Neuronal stem cell (in vitro differentiated cells): ENCODE results near the gene ST8SIA6.
A peak's percentile ranks its signal among the peaks of the same experiment; 100 is the strongest.

Experiments used
- DNase-seq: peaks from one replicate; pipeline ENCODE4 v3.0.0-alpha.2; 2013; ENCODE audit warnings: low spot score
- H2AFZ ChIP-seq: one replicate; pipeline ENCODE4 v1.6.1; 2013; ENCODE audit warnings: mild to moderate bottlenecking, low read length, inconsistent platforms
- H2AK5ac ChIP-seq: 2 replicates; pipeline ENCODE4 v1.6.1; 2013; ENCODE audit warnings: low read depth, mild to moderate bottlenecking, inconsistent platforms, low read length, moderate library complexity, mixed read lengths
- H2BK120ac ChIP-seq: 2 replicates; pipeline ENCODE4 v1.6.1; 2013; ENCODE audit warnings: low read depth, mild to moderate bottlenecking, inconsistent platforms, low read length, moderate library complexity, mixed read lengths
- H2BK12ac ChIP-seq: one replicate; pipeline ENCODE4 v1.6.1; 2013; ENCODE audit warnings: low read length, inconsistent platforms
- H2BK15ac ChIP-seq: 2 replicates; pipeline ENCODE4 v1.6.1; 2013; ENCODE audit warnings: mild to moderate bottlenecking, low read length, inconsistent platforms, mixed read lengths
- H2BK5ac ChIP-seq: one replicate; pipeline ENCODE4 v1.6.1; 2013; ENCODE audit warnings: inconsistent platforms, mild to moderate bottlenecking, low read length, moderate library complexity
- H3K14ac ChIP-seq: one replicate; pipeline ENCODE4 v1.6.1; 2013; ENCODE audit warnings: low read length, inconsistent platforms
- H3K18ac ChIP-seq: 2 replicates; pipeline ENCODE4 v1.6.1; 2013; ENCODE audit warnings: low read length, inconsistent platforms
- H3K23ac ChIP-seq: 2 replicates; pipeline ENCODE4 v1.6.1; 2013; ENCODE audit warnings: low read depth, mild to moderate bottlenecking, mixed read lengths, low read length, inconsistent platforms; ENCODE audit not compliant: poor library complexity
- H3K27ac ChIP-seq: replicated peaks from 3 replicates; pipeline ENCODE4 v1.5.1; 2013; ENCODE audit warnings: low read length, inconsistent platforms
- H3K27me3 ChIP-seq, 3 experiments: 2 replicates each; pipeline ENCODE4 v1.6.1; 2013; ENCODE audit warnings: low read length in 3 of 3, mild to moderate bottlenecking in 2 of 3, inconsistent platforms in 1 of 3, low read depth in 1 of 3, mixed read lengths in 1 of 3, moderate library complexity in 1 of 3; ENCODE audit not compliant: control insufficient read depth in 3 of 3, insufficient read depth in 3 of 3
- H3K36me3 ChIP-seq, 2 donors: replicated peaks in 1 of 2; 2 replicates each; pipeline ENCODE4 v1.6.1; 2013; ENCODE audit warnings: low read length in 2 of 2; ENCODE audit not compliant: control insufficient read depth in 2 of 2, insufficient read depth in 2 of 2
- H3K4ac ChIP-seq: 2 replicates; pipeline ENCODE4 v1.6.1; 2013; ENCODE audit warnings: inconsistent platforms, mild to moderate bottlenecking, low read length, moderate library complexity
- H3K4me1 ChIP-seq, 2 donors: 1 replicate in 1 of 2; 2 replicates in 1 of 2; pipeline ENCODE4 v1.6.1; 2013; ENCODE audit warnings: low read length in 2 of 2, low read depth in 1 of 2; ENCODE audit not compliant: control insufficient read depth in 2 of 2, insufficient read depth in 1 of 2
- H3K4me2 ChIP-seq: one replicate; pipeline ENCODE4 v1.6.1; 2013; ENCODE audit warnings: mild to moderate bottlenecking, low read length, inconsistent platforms; ENCODE audit not compliant: insufficient read depth, poor library complexity, severe bottlenecking
- H3K4me3 ChIP-seq, 2 donors: 2 replicates each; pipeline ENCODE4 v1.5.1; 2013; ENCODE audit warnings: low read length in 2 of 2, mild to moderate bottlenecking in 2 of 2, inconsistent platforms in 1 of 2, moderate library complexity in 1 of 2
- H3K79me1 ChIP-seq: one replicate; pipeline ENCODE4 v1.6.1; 2013; ENCODE audit warnings: low read depth, mild to moderate bottlenecking, inconsistent platforms, low read length, moderate library complexity
- H3K9ac ChIP-seq: one replicate; pipeline ENCODE4 v1.6.1; 2013; ENCODE audit warnings: mild to moderate bottlenecking, low read depth, low read length, inconsistent platforms; ENCODE audit not compliant: poor library complexity
- H3K9me3 ChIP-seq, 2 donors: replicated peaks in 1 of 2; 2 replicates each; pipeline versions ENCODE3 to v1.6.1; 2013; ENCODE audit warnings: low read length in 2 of 2, mild to moderate bottlenecking in 2 of 2, inconsistent platforms in 1 of 2, low read depth in 1 of 2, mixed read lengths in 1 of 2, moderate library complexity in 1 of 2; ENCODE audit not compliant: control insufficient read depth in 2 of 2, insufficient read depth in 1 of 2
- H4K8ac ChIP-seq: one replicate; pipeline ENCODE4 v1.6.1; 2013; ENCODE audit warnings: low read depth, mild to moderate bottlenecking, inconsistent platforms, low read length, moderate library complexity
- H4K91ac ChIP-seq: one replicate; pipeline ENCODE4 v1.6.1; 2013; ENCODE audit warnings: low read length, low read depth, mild to moderate bottlenecking, inconsistent platforms; ENCODE audit not compliant: poor library complexity
- WGBS, 2 donors: extraction: QIAGEN DNeasy Blood & Tissue Kit; methylation state at CpG; one replicate each; pipeline ENCODE4 v1.1.7; 2013; ENCODE audit warnings: missing lambda C conversion rate in 2 of 2, mixed read lengths in 1 of 2; ENCODE audit not compliant: insufficient read length in 2 of 2, insufficient replicate concordance in 1 of 2; ENCODE audit errors: extremely low coverage in 2 of 2; 5-methylcytosine and 5-hydroxymethylcytosine counted together

Gene ST8SIA6

DNA sequence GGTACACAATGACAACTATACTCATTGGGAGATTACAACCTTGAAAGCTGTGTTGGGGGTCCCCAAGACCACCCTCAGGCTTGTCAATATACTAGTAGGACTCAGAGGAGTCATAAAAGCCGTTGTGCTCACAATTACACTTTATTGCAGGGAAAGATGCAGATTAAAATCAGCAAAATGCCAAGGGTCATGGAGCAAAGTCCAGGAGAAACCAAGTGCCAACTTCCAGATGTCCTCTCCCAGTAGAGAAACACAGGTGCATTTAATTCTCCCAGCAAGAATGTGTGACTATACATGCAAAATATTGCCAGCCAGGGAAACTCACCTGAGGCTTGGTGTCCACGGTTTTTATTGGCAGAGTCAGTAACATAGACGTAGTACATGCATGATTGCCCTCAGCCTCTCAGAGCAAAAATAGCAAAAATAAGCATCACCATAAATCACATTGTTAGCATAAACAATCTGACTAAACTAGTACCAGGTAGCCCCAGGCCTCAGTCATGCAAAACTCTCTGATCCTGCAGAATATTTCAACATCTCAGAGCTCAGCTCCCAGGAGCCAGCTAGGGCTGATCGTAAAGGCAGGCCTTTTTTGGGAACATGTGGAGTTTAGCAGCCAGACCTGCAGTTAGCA lies 175.7 kb downstream of the ST8SIA6 start:
- Histone ChIP-seq H3K18ac (no peak overlapping the region), H3K4me2 (no peak overlapping the region), H3K14ac (no peak overlapping the region), H3K4me1 (no peaks in the 10 kb centered on the region), H4K8ac (no peak overlapping the region), H3K4me3 (no peak overlapping the region), H3K9ac (no peak overlapping the region), H4K91ac (no peak overlapping the region), H3K9me3 (peaks cover 8% of the 10 kb centered on the region in 2 donors), H2AK5ac (no peak overlapping the region), H2BK15ac (no peak overlapping the region), H2AFZ (no peak overlapping the region), H3K27me3 (no peaks in the 10 kb centered on the region), H2BK5ac (no peak overlapping the region), H3K36me3 (no peaks in the 10 kb centered on the region), H3K4ac (no peak overlapping the region), H2BK12ac (no peak overlapping the region), H2BK120ac (no peak overlapping the region), H3K27ac (no peak overlapping the region), H3K23ac (no peak overlapping the region), H3K79me1 (no peaks in the 10 kb centered on the region)
- no CpG with 5 or more reads among the region's 4 CpGs for WGBS, 2 donors
- no peak for DNase-seq

DNA sequence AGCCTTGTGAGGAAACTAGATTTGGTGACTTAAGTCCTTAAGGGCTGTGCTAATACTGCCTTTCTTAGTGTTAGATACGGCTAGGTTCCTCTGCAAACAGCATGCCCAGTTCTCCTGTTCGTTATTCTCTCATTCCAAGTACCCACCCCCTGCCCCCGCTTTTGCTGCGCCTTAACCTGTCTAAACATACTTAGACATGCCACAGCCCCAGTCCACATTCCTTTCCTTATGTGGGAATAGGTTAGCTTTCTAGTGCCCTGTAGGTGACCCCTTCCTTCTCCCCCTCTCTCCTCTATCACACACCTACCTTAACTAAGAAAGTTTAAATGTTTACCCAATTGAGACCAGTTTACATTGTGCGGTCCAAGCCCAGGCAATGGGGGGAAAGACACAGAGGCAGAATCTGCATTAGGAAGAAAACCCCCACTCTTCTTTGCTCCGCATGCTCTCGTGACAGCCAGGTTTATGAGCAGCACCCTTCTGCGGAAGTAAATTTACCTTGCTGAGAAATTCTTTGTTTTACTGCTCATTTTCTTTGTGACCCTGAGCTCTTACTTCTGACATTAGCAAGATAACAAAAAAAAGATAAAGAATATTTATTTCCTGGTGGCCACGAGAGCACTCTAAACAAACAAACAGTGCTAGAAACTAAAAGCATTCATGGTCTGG lies 177.5 kb downstream of the ST8SIA6 start:
- no peak overlapping the region for H3K23ac ChIP-seq
- H2BK15ac ChIP-seq, result no peak overlapping the region
- no peak for DNase-seq
- no peak overlapping the region for H4K8ac ChIP-seq
- no peaks in the 10 kb centered on the region for H3K79me1 ChIP-seq
- H3K4me3 ChIP-seq, result no peak overlapping the region
- H2BK5ac ChIP-seq, result no peak overlapping the region
- H3K9ac ChIP-seq, result no peak overlapping the region
- no peaks in the 10 kb centered on the region for H3K4me1 ChIP-seq
- H3K14ac ChIP-seq, result no peak overlapping the region
- no peak overlapping the region for H2BK12ac ChIP-seq
- H3K4me2 ChIP-seq, result no peak overlapping the region
- H2AFZ ChIP-seq, result no peak overlapping the region
- H3K36me3 ChIP-seq, result no peaks in the 10 kb centered on the region
- no peak overlapping the region for H2AK5ac ChIP-seq
- no peak overlapping the region for H3K27ac ChIP-seq
- whole genome bisulfite sequencing, 2 donors, result no CpG with 5 or more reads among the region's 9 CpGs
- H2BK120ac ChIP-seq, result no peak overlapping the region
- H4K91ac ChIP-seq, result no peak overlapping the region
- H3K27me3 ChIP-seq, result no peaks in the 10 kb centered on the region
- H3K4ac ChIP-seq, result no peak overlapping the region
- peaks cover 3 to 4% of the 10 kb centered on the region in 2 donors for H3K9me3 ChIP-seq
- no peak overlapping the region for H3K18ac ChIP-seq

DNA sequence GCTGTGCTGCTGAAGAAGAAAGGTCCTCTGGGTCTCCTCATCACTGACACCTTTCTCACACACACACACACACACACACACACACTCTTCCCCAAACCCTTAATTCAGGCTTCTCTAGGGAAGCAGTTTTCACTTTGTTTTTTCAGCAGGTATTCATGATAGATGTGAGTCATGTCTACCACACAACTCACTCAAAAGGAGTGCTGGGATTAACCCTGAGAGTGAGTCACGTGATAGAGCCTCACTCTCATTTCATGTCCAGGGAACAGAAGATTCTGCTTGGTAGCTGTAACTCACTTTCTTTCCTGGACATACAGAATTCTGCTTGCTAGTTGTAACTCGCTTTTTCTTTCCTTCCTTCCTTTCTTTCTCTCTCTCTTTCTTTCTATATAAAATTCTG lies 181.0 kb downstream of the ST8SIA6 start:
- Histone ChIP-seq H2BK5ac (no peak overlapping the region), H4K91ac (no peak overlapping the region), H3K27ac (no peak overlapping the region), H3K9me3 (peaks cover 2 to 3% of the 10 kb centered on the region in 2 donors), H3K27me3 (peaks cover 0 to 5% (median 0%) of the 10 kb centered on the region in 3 experiments), H2AK5ac (no peak overlapping the region), H3K14ac (no peak overlapping the region), H2BK15ac (no peak overlapping the region), H3K36me3 (no peaks in the 10 kb centered on the region), H4K8ac (no peak overlapping the region), H2BK12ac (no peak overlapping the region), H2AFZ (no peak overlapping the region), H3K18ac (no peak overlapping the region), H3K4ac (no peak overlapping the region), H3K4me1 (no peaks in the 10 kb centered on the region), H2BK120ac (no peak overlapping the region), H3K79me1 (no peaks in the 10 kb centered on the region), H3K4me2 (no peak overlapping the region), H3K4me3 (no peak overlapping the region), H3K9ac (no peak overlapping the region), H3K23ac (no peak overlapping the region)
- DNase-seq, result no peak
- no CpG with 5 or more reads among the region's 2 CpGs for WGBS, 2 donors

DNA sequence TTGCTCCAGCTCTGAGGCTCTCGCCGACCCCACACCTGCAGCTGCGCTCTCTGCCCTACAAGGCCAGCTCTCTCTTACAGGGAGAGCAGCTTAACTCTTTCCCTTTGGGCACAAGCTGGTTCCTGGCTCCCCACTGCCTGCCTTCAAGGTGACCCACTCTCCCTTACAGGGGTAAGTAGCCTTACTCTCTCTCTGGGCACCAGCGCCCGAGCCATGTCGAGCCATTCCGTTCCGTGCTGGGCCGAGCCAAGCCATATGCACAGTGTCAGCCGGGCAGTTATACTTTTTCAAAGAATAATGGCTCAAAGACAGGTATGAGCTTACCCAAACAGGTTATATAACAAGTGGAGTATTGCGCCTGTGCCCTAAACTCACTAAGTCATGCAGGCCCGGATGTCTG lies 181.7 kb downstream of the ST8SIA6 start:
- H3K9ac ChIP-seq, result no peak overlapping the region
- H3K27me3 ChIP-seq, result peaks cover 0 to 8% (median 0%) of the 10 kb centered on the region in 3 experiments
- H3K36me3 ChIP-seq, result no peaks in the 10 kb centered on the region
- no peak overlapping the region for H2BK120ac ChIP-seq
- H2BK5ac ChIP-seq, result no peak overlapping the region
- DNase-seq, result no peak
- no peak overlapping the region for H4K91ac ChIP-seq
- peaks cover 2 to 3% of the 10 kb centered on the region in 2 donors for H3K9me3 ChIP-seq
- H2AK5ac ChIP-seq, result no peak overlapping the region
- H3K4me1 ChIP-seq, result no peaks in the 10 kb centered on the region
- no peak overlapping the region for H3K23ac ChIP-seq
- no peak overlapping the region for H2BK15ac ChIP-seq
- H2BK12ac ChIP-seq, result no peak overlapping the region
- no CpG with 5 or more reads among the region's 12 CpGs for WGBS, 2 donors
- no peak overlapping the region for H3K4me2 ChIP-seq
- H3K14ac ChIP-seq, result no peak overlapping the region
- H3K4me3 ChIP-seq, result no peak overlapping the region
- H3K79me1 ChIP-seq, result no peaks in the 10 kb centered on the region
- H3K4ac ChIP-seq, result no peak overlapping the region
- no peak overlapping the region for H4K8ac ChIP-seq
- H2AFZ ChIP-seq, result no peak overlapping the region
- no peak overlapping the region for H3K27ac ChIP-seq
- peak overlapping the region; percentile 5 for H3K18ac ChIP-seq
